GM12878 (cell line): Measurements from ENCODE around the gene PTK7. TPM values are rescaled to one million over a fixed set of nuclear protein-coding genes. Genes with fewer than 3 reads are reported as not detected.

Experiments
- ATAC-seq: fragments of 200-7000 bp; cut with Tn5 transposase; 3 replicates; pipeline ENCODE4 v1.9.1; 2020; ENCODE audit warnings: mild to moderate bottlenecking, moderate library complexity
- BruUV-seq: library from RNA; stranded (reverse); fragments of 400-500 nt; replicated peaks from 2 replicates; lab custom pipeline; 2021; lab: Mats Ljungman, UMichigan
- CTCF ChIA-PET: fragments of 300-600 bp; sonication (Branson Sonifier 250); formaldehyde crosslinking; extraction: SDS; loops from one replicate; lab custom pipeline; 2021; ENCODE audit warnings: inconsistent platforms; lab: Yijun Ruan, JAX
- POLR2A ChIA-PET: fragments of 350-600 bp; formaldehyde crosslinking; extraction: SDS; loops from one replicate; lab custom pipeline; 2021; ENCODE audit warnings: inconsistent platforms; lab: Charles Lee
- RAD21 ChIA-PET: fragments of 300-600 bp; sonication (Branson Sonifier 250); formaldehyde crosslinking; loops from one replicate; lab custom pipeline; 2023; ENCODE audit warnings: antibody characterized with exemption; ENCODE audit not compliant: unreplicated experiment; lab: Charles Lee
- SMC1A ChIA-PET: fragments of 300-600 bp; sonication (Branson Sonifier 250); formaldehyde crosslinking; loops from one replicate; lab custom pipeline; 2023; ENCODE audit not compliant: unreplicated experiment, uncharacterized antibody; lab: Charles Lee
- DNase-seq: peaks from one replicate; pipeline ENCODE4 v3.0.0-alpha.2; 2011; ENCODE audit warnings: low read depth, low spot score
- FAIRE-seq: peaks from 3 replicates; lab custom pipeline; 2011; peaks lifted over from hg19 to GRCh38; lab: Jason Lieb, UNC
- H2AFZ ChIP-seq: 2 replicates; pipeline ENCODE4 v1.6.0; 2011; ENCODE audit warnings: low read depth, low read length, control low read depth; ENCODE audit not compliant: control insufficient read depth
- H3K27ac ChIP-seq: 2 replicates; pipeline ENCODE4 v1.5.1; 2011; ENCODE audit warnings: control low read depth; ENCODE audit not compliant: control insufficient read depth, insufficient read depth
- H3K27me3 ChIP-seq, 2 experiments: replicated peaks in 1 of 2; 2 replicates each; pipeline versions ENCODE4 v1.6.0 to v1.6.1; 2011; ENCODE audit warnings: low read length in 1 of 2; ENCODE audit not compliant: control insufficient read depth in 2 of 2, insufficient read depth in 2 of 2
- H3K36me3 ChIP-seq, 2 experiments: 2 replicates each; pipeline ENCODE4 v1.5.1; 2011; ENCODE audit warnings: low read length in 1 of 2; ENCODE audit not compliant: control insufficient read depth in 2 of 2, insufficient read depth in 2 of 2
- H3K4me1 ChIP-seq: 2 replicates; pipeline ENCODE4 v1.6.1; 2011; ENCODE audit warnings: mild to moderate bottlenecking, low read length, moderate library complexity, mixed read lengths; ENCODE audit not compliant: control insufficient read depth, insufficient read depth
- H3K4me2 ChIP-seq: 2 replicates; pipeline ENCODE4 v1.6.0; 2011; ENCODE audit warnings: control low read depth; ENCODE audit not compliant: control insufficient read depth, insufficient read depth
- H3K4me3 ChIP-seq: fragments of 200-600 bp; sonication (generic); 2 replicates; pipeline ENCODE4 v1.5.1; 2016
- H3K79me2 ChIP-seq: 2 replicates; pipeline ENCODE4 v1.6.0; 2011; ENCODE audit warnings: low read length; ENCODE audit not compliant: control insufficient read depth, insufficient read depth
- H3K9ac ChIP-seq: 2 replicates; pipeline ENCODE4 v1.8.0; 2011; ENCODE audit warnings: low read length, control low read depth, mixed read lengths; ENCODE audit not compliant: control insufficient read depth, insufficient read depth
- H3K9me3 ChIP-seq: replicated peaks from 3 replicates; pipeline ENCODE4 v1.5.1; 2011; ENCODE audit warnings: mild to moderate bottlenecking, low read length; ENCODE audit not compliant: control insufficient read depth, insufficient read depth
- H4K20me1 ChIP-seq: 2 replicates; pipeline ENCODE4 v1.6.0; 2011; ENCODE audit not compliant: control insufficient read depth, insufficient read depth
- ATF7 ChIP-seq: fragments of 450-650 bp; IDR thresholded peaks from 2 replicates; pipeline ENCODE4 v1.6.1; 2016; ENCODE audit warnings: low read depth, mild to moderate bottlenecking
- POLR2AphosphoS5 ChIP-seq: IDR thresholded peaks from 2 replicates; pipeline ENCODE4 v1.6.1; 2011; ENCODE audit warnings: mild to moderate bottlenecking, low read length, inconsistent platforms
- WGBS: methylation state at CpG from one replicate; pipeline ENCODE4 v1.1.6; 2016; ENCODE audit warnings: low lambda C conversion rate; ENCODE audit not compliant: insufficient replicate concordance, insufficient coverage; ENCODE audit errors: missing lambda C conversion rate; 5-methylcytosine and 5-hydroxymethylcytosine counted together
- in situ Hi-C: fragments of 300-500 bp; cut with MboI; formaldehyde crosslinking; loops from 9 replicates; pipeline ENCODE4 v1.14.3; 2018; ENCODE audit warnings: mixed read lengths
- intact Hi-C: fragments of 100-400 bp; cut with micrococcal nuclease; formaldehyde crosslinking; loops from one replicate; pipeline ENCODE4 v1.14.2; 2022; ENCODE audit not compliant: unreplicated experiment
- polyA plus RNA-seq, 11 experiments: library from polyadenylated mRNA; depleted of rRNA in 4 of 11; unstranded in 6 of 11; stranded (reverse) in 5 of 11; fragments of >200 nt; fragmentation: Nextera tagmentation in 4 of 11; fragmentation: Illumina TruSeq in 1 of 11; extraction: Ambion mirVana in 4 of 11; extraction: Trizol in 1 of 11; gene quantifications; 1 replicate in 1 of 11; 2 replicates in 10 of 11; pipeline versions ENCODE4 v1.2.1 to v1.2.3, GENCODE V29; 2011 to 2016; ENCODE audit warnings: inconsistent platforms in 2 of 11, missing spikeins in 2 of 11, low read depth in 1 of 11
- total RNA-seq, 4 experiments: library from RNA; depleted of rRNA in 3 of 4; stranded (reverse); fragments of >200 nt in 3 of 4; fragmentation: Illumina TruSeq in 1 of 4; extraction: Trizol in 1 of 4; gene quantifications; 2 replicates each; pipeline versions ENCODE4 v1.2.1 to v1.2.3, GENCODE V29; 2013 to 2021
- TF ChIP-seq, protein P1 (sequence below): fragments of 450-650 bp; formaldehyde crosslinking; IDR thresholded peaks from 2 replicates; pipeline ENCODE4 v1.4.0; 2022; ENCODE audit warnings: mild to moderate bottlenecking, moderate library complexity

Gene PTK7
- total and polyA plus RNA-seq, 10 of the 15 experiments (the other 5 are each of a cell fraction or from before 2014, with no cell fraction given): 0.18 to 14.4 (median 3.3) TPM; not detected in 1

DNA sequence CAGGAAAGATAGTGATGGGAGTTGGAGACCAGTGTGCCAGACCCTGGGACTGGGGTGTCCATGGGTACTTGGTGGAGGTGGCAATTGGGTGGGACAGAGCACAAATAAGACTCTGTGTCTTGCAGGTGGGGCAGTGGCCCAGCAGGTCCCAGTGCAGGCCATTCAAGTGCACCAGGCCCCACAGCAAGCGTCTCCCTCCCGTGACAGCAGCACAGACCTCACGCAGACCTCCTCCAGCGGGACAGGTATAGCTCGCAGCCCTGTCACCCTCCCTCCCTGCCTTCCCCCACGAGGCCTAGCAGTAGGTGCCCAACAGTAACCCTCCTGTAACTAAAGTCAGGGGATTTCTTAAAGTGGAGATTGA, 100.3 kb downstream of the PTK7 start:
- H2AFZ ChIP-seq: no peak overlapping the region
- no peak overlapping the region for H3K4me2 ChIP-seq
- peaks cover 6% of the 10 kb centered on the region; the same call in 1 of the 2 replicates for H4K20me1 ChIP-seq
- ATAC-seq (no peak), FAIRE-seq (no peak), DNase-seq (no peak)
- no peak overlapping the region for H3K9ac ChIP-seq
- ChIA-PET CTCF (interaction anchor here (1.0 kb wide), 1 partner anchor 88 kb away, joined by 3 read pairs; no protein-coding TSS in a partner anchor), RAD21 (no interaction called here), POLR2A (interaction anchor here (0.6 to 0.7 kb wide), 3 partner anchors 9 to 79 kb away, joined by 3 to 4 read pairs (median 3); no protein-coding TSS in a partner anchor), SMC1A (interaction anchor here (0.6 to 1.0 kb wide), 2 partner anchors 36 to 90 kb away, joined by 3 read pairs; no protein-coding TSS in a partner anchor)
- H3K27me3 ChIP-seq: no peaks in the 10 kb centered on the region
- intact Hi-C loops: loop anchor here (10.0 kb wide), 1 partner anchor 392 kb away; the partner anchor contains the start of gene BICRAL
- 96% methylated on average over 6 of the region's 6 CpGs for WGBS
- TF ChIP-seq, protein P1, sequence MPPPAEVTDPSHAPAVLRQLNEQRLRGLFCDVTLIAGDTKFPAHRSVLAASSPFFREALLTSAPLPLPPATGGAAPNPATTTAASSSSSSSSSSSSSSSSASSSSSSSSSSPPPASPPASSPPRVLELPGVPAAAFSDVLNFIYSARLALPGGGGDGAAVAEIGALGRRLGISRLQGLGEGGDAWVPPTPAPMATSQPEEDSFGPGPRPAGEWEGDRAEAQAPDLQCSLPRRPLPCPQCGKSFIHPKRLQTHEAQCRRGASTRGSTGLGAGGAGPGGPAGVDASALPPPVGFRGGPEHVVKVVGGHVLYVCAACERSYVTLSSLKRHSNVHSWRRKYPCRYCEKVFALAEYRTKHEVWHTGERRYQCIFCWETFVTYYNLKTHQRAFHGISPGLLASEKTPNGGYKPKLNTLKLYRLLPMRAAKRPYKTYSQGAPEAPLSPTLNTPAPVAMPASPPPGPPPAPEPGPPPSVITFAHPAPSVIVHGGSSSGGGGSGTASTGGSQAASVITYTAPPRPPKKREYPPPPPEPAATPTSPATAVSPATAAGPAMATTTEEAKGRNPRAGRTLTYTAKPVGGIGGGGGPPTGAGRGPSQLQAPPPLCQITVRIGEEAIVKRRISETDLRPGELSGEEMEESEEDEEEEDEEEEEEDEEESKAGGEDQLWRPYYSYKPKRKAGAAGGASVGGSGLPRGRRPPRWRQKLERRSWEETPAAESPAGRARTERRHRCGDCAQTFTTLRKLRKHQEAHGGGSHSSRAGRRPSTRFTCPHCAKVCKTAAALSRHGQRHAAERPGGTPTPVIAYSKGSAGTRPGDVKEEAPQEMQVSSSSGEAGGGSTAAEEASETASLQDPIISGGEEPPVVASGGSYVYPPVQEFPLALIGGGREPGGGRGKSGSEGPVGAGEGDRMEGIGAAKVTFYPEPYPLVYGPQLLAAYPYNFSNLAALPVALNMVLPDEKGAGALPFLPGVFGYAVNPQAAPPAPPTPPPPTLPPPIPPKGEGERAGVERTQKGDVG (CRISPR knock-in tag): no peak
- TF ChIP-seq ATF7: no peak
- TF ChIP-seq POLR2AphosphoS5: peak; percentile 52; the same call in 1 of the 2 replicates
- no peaks in the 10 kb centered on the region for H3K9me3 ChIP-seq
- H3K4me1 ChIP-seq: peaks cover 27% of the 10 kb centered on the region
- BruUV-seq: no TSS peak
- peaks cover 30 to 36% of the 10 kb centered on the region in 2 experiments for H3K36me3 ChIP-seq
- peaks cover 46% of the 10 kb centered on the region for H3K79me2 ChIP-seq
- H3K27ac ChIP-seq: no peak overlapping the region
- in situ Hi-C loops: no loop called here
- no peak overlapping the region for H3K4me3 ChIP-seq
